SH-SY5Y (cell line): ENCODE measurements around the gene SPON1.

Source experiments
- GATA2 ChIP-seq: IDR thresholded peaks from 2 replicates; pipeline ENCODE4 v1.6.1; 2011; ENCODE audit warnings: mild to moderate bottlenecking, low read depth, low read length
- GATA3 ChIP-seq: IDR thresholded peaks from 2 replicates; pipeline ENCODE4 v1.6.1; 2011; ENCODE audit warnings: low read depth, mild to moderate bottlenecking, low read length, moderate library complexity

- TF ChIP-seq GATA2 (no peak), GATA3 (no peak)
Measured at GRCh38 chr11:14150878-14151277, 188.4 kb downstream of the SPON1 start.
